Loucy (cell line): ENCODE data around the gene C2orf15.
A peak's percentile ranks its signal among the peaks of the same experiment; 100 is the strongest.

ENCODE experiments used
- H2AFZ ChIP-seq: fragments of 200-600 bp; sonication (generic); 2 replicates; pipeline ENCODE4 v1.6.0; 2016; ENCODE audit warnings: antibody characterized with exemption, mild to moderate bottlenecking, low read length, moderate library complexity
- H3F3A ChIP-seq: fragments of 200-600 bp; 2 replicates; pipeline ENCODE4 v1.6.0; 2016; ENCODE audit warnings: antibody characterized with exemption, low read depth, mild to moderate bottlenecking
- H3K27me3 ChIP-seq: fragments of 200-600 bp; sonication (generic); 2 replicates; pipeline ENCODE4 v1.6.1; 2014; ENCODE audit warnings: low read length, mild to moderate bottlenecking; ENCODE audit not compliant: insufficient read depth, poor library complexity, severe bottlenecking
- H3K36me3 ChIP-seq: fragments of 200-600 bp; sonication (generic); 2 replicates; pipeline ENCODE4 v1.6.1; 2016; ENCODE audit warnings: low read length; ENCODE audit not compliant: insufficient read depth
- H3K4me1 ChIP-seq: fragments of 200-600 bp; sonication (generic); 2 replicates; pipeline ENCODE4 v1.5.1; 2014; ENCODE audit warnings: low read length, mild to moderate bottlenecking; ENCODE audit not compliant: insufficient read depth, poor library complexity, severe bottlenecking
- H3K4me2 ChIP-seq: fragments of 200-600 bp; sonication (generic); 2 replicates; pipeline ENCODE4 v1.6.0; 2014; ENCODE audit warnings: antibody characterized with exemption, low read length, low read depth, mild to moderate bottlenecking; ENCODE audit not compliant: poor library complexity, severe bottlenecking
- H3K4me3 ChIP-seq: fragments of 200-600 bp; sonication (generic); 2 replicates; pipeline ENCODE4 v1.5.1; 2014; ENCODE audit warnings: low read length, mild to moderate bottlenecking, mixed read lengths; ENCODE audit not compliant: poor library complexity, severe bottlenecking
- H3K79me2 ChIP-seq: fragments of 200-600 bp; sonication (generic); 2 replicates; pipeline ENCODE4 v1.6.1; 2014; ENCODE audit warnings: low read length; ENCODE audit not compliant: insufficient read depth
- H3K9ac ChIP-seq: fragments of 200-600 bp; sonication (generic); 2 replicates; pipeline ENCODE4 v1.6.0; 2014; ENCODE audit warnings: mild to moderate bottlenecking, low read depth, low read length, moderate library complexity; ENCODE audit not compliant: poor library complexity, severe bottlenecking
- H3K9me2 ChIP-seq: fragments of 200-600 bp; sonication (generic); replicated peaks from 2 replicates; pipeline ENCODE4 v1.6.1; 2016; ENCODE audit warnings: low read depth, low read length, mixed read lengths
- H3K9me3 ChIP-seq: fragments of 200-600 bp; sonication (generic); 2 replicates; pipeline ENCODE4 v1.6.1; 2014; ENCODE audit warnings: mild to moderate bottlenecking, antibody characterized with exemption, low read length, low read depth; ENCODE audit not compliant: insufficient read depth
- H4K20me1 ChIP-seq: fragments of 200-600 bp; sonication (generic); 2 replicates; pipeline ENCODE4 v1.6.0; 2014; ENCODE audit warnings: antibody characterized with exemption, low read length, mild to moderate bottlenecking; ENCODE audit not compliant: insufficient read depth, poor library complexity, severe bottlenecking
- CTCF ChIP-seq: fragments of 200-600 bp; sonication (generic); conservative IDR thresholded peaks from 2 replicates; pipeline ENCODE4 v1.5.1; 2014; ENCODE audit warnings: mild to moderate bottlenecking, antibody characterized with exemption, low read length
- EZH2phosphoT487 ChIP-seq: fragments of 200-600 bp; IDR thresholded peaks from 2 replicates; pipeline ENCODE4 v1.6.1; 2018; ENCODE audit warnings: antibody characterized with exemption, mild to moderate bottlenecking, moderate library complexity, borderline replicate concordance

C2orf15 gene

GRCh38 chr2:99139003-99139402, 2.5 kb upstream of the C2orf15 start:
- Histone ChIP-seq H3K79me2 (no peaks in the 10 kb centered on the region), H3K4me2 (no peak overlapping the region)

GRCh38 chr2:99140056-99140859, 1.2 kb upstream of the C2orf15 start:
- Histone ChIP-seq H3K36me3 (no peaks in the 10 kb centered on the region), H3K9me2 (no peaks in the 10 kb centered on the region), H3K9me3 (no peaks in the 10 kb centered on the region), H3F3A (no peaks in the 10 kb centered on the region), H3K9ac (peak overlapping the region; percentile 73), H3K4me3 (peak overlapping the region; percentile 90), H3K4me2 (peak overlapping the region; percentile 95), H4K20me1 (no peaks in the 10 kb centered on the region), H3K27me3 (no peaks in the 10 kb centered on the region), H3K4me1 (peaks cover 12% of the 10 kb centered on the region), H2AFZ (peak overlapping the region; percentile 99), H3K79me2 (no peaks in the 10 kb centered on the region)
- TF ChIP-seq EZH2phosphoT487 = no peak
- no peak for TF ChIP-seq CTCF

More at GRCh38 chr2:99139003-99139402, 2.5 kb upstream of the C2orf15 start:
- no peak for TF ChIP-seq EZH2phosphoT487
- TF ChIP-seq CTCF = no peak
- no peaks in the 10 kb centered on the region for H3K36me3 ChIP-seq
- no peaks in the 10 kb centered on the region for H3F3A ChIP-seq
- H3K4me1 ChIP-seq = peaks cover 12% of the 10 kb centered on the region
- H3K4me3 ChIP-seq = no peak overlapping the region
- H3K9me3 ChIP-seq = no peaks in the 10 kb centered on the region
- H4K20me1 ChIP-seq = no peaks in the 10 kb centered on the region
- no peaks in the 10 kb centered on the region for H3K27me3 ChIP-seq
- no peaks in the 10 kb centered on the region for H3K9me2 ChIP-seq
- no peak overlapping the region for H3K9ac ChIP-seq
- H2AFZ ChIP-seq = no peak overlapping the region

GRCh38 chr2:99140860-99141109, 722 bp upstream of the C2orf15 start:
- Histone ChIP-seq H3K9me3 (no peaks in the 10 kb centered on the region), H3K4me2 (peak overlapping the region; percentile 95), H3K9ac (peak overlapping the region; percentile 73), H3K79me2 (no peaks in the 10 kb centered on the region), H3K9me2 (no peaks in the 10 kb centered on the region), H3K27me3 (no peaks in the 10 kb centered on the region), H2AFZ (peak overlapping the region; percentile 99), H3F3A (no peaks in the 10 kb centered on the region), H3K4me1 (peaks cover 12% of the 10 kb centered on the region), H3K36me3 (no peaks in the 10 kb centered on the region), H4K20me1 (no peaks in the 10 kb centered on the region), H3K4me3 (peak overlapping the region; percentile 90)
- TF ChIP-seq CTCF = no peak
- TF ChIP-seq EZH2phosphoT487 = no peak
